IMR-90 (cell line): ENCODE data around the gene POTEG. TPM values are rescaled to one million over a fixed set of nuclear protein-coding genes. Genes with fewer than 3 reads are reported as not detected.
"Not testable (repeated sequence)": the region's sequence is repeated elsewhere in the genome, so short reads cannot be mapped to it uniquely, and the experiment has no call there.

Experiments
- ATAC-seq: fragments of 200-7000 bp; cut with Tn5 transposase; 2 replicates; pipeline ENCODE4 v1.9.1; 2020; ENCODE audit warnings: low read depth, mild to moderate bottlenecking, moderate library complexity
- BruUV-seq: library from RNA; stranded (reverse); fragments of 400-500 nt; replicated peaks from 2 replicates; lab custom pipeline; 2021; lab: Mats Ljungman, UMichigan
- CTCF ChIA-PET: fragments of 300-600 bp; formaldehyde crosslinking; extraction: SDS; loops from one replicate; lab custom pipeline; 2021; ENCODE audit warnings: antibody characterized with exemption; lab: Yijun Ruan, JAX
- POLR2A ChIA-PET: fragments of 300-600 bp; sonication (Branson Sonifier 250); formaldehyde crosslinking; loops from one replicate; lab custom pipeline; 2022; ENCODE audit warnings: antibody characterized with exemption; ENCODE audit not compliant: unreplicated experiment; lab: Charles Lee
- DNase-seq: peaks from one replicate; pipeline ENCODE4 v3.0.0; 2013
- H2AFZ ChIP-seq: replicated peaks from 2 replicates; pipeline ENCODE3; 2013; ENCODE audit warnings: low read length, mild to moderate bottlenecking; ENCODE audit not compliant: poor library complexity
- H2AK5ac ChIP-seq: 2 replicates; pipeline ENCODE4 v1.6.1; 2013; ENCODE audit warnings: low read depth, low read length, inconsistent platforms
- H2AK9ac ChIP-seq: replicated peaks from 2 replicates; pipeline ENCODE3; 2013; ENCODE audit warnings: mild to moderate bottlenecking, low read depth, low read length, moderate library complexity; ENCODE audit not compliant: poor library complexity
- H2BK120ac ChIP-seq: 2 replicates; pipeline ENCODE4 v1.6.1; 2013; ENCODE audit warnings: low read depth, low read length, inconsistent platforms
- H2BK15ac ChIP-seq: 3 replicates; pipeline ENCODE4 v1.6.1; 2013; ENCODE audit warnings: low read depth, low read length, inconsistent platforms
- H2BK20ac ChIP-seq: 2 replicates; pipeline ENCODE4 v1.6.1; 2013; ENCODE audit warnings: low read depth, mild to moderate bottlenecking, inconsistent platforms, low read length, moderate library complexity
- H2BK5ac ChIP-seq: 2 replicates; pipeline ENCODE4 v1.6.1; 2013; ENCODE audit warnings: mild to moderate bottlenecking, low read depth, low read length, inconsistent platforms; ENCODE audit not compliant: poor library complexity, severe bottlenecking
- H3K14ac ChIP-seq: replicated peaks from 2 replicates; pipeline ENCODE4 v1.6.1; 2013; ENCODE audit warnings: low read depth, low read length, inconsistent platforms
- H3K18ac ChIP-seq: 2 replicates; pipeline ENCODE4 v1.6.1; 2013; ENCODE audit warnings: low read depth, low read length, control low read depth
- H3K23ac ChIP-seq: 2 replicates; pipeline ENCODE4 v1.6.1; 2013; ENCODE audit warnings: low read depth, low read length, inconsistent platforms
- H3K27ac ChIP-seq: 2 replicates; pipeline ENCODE4 v1.5.1; 2013; ENCODE audit warnings: mild to moderate bottlenecking, control low read depth, low read length; ENCODE audit not compliant: insufficient read depth
- H3K27me3 ChIP-seq: 2 replicates; pipeline ENCODE4 v1.6.1; 2013; ENCODE audit warnings: low read length; ENCODE audit not compliant: control insufficient read depth, insufficient read depth
- H3K36me3 ChIP-seq: 2 replicates; pipeline ENCODE4 v1.6.1; 2013; ENCODE audit warnings: low read length, mixed read lengths; ENCODE audit not compliant: control insufficient read depth, insufficient read depth
- H3K4ac ChIP-seq: 2 replicates; pipeline ENCODE4 v1.6.1; 2013; ENCODE audit warnings: low read depth, low read length, inconsistent platforms
- H3K4me1 ChIP-seq: 2 replicates; pipeline ENCODE4 v1.6.1; 2013; ENCODE audit warnings: low read length, mixed read lengths; ENCODE audit not compliant: control insufficient read depth, insufficient read depth
- H3K4me2 ChIP-seq: 2 replicates; pipeline ENCODE4 v1.6.1; 2013; ENCODE audit warnings: low read depth, mild to moderate bottlenecking, control low read depth, low read length, moderate library complexity
- H3K4me3 ChIP-seq: 2 replicates; pipeline ENCODE4 v1.5.1; 2013; ENCODE audit warnings: low read depth, mild to moderate bottlenecking, control low read depth, low read length, moderate library complexity; ENCODE audit not compliant: insufficient read depth
- H3K56ac ChIP-seq: 2 replicates; pipeline ENCODE4 v1.6.1; 2013; ENCODE audit warnings: low read length, inconsistent platforms; ENCODE audit not compliant: insufficient read depth; ENCODE audit errors: extremely low read depth
- H3K79me1 ChIP-seq, 2 experiments: 2 replicates each; pipeline ENCODE4 v1.6.1; 2013; ENCODE audit warnings: low read length in 2 of 2, inconsistent platforms in 1 of 2, low read depth in 1 of 2
- H3K9ac ChIP-seq: 2 replicates; pipeline ENCODE4 v1.6.1; 2013; ENCODE audit warnings: low read depth, low read length, control low read depth
- H3K9me1 ChIP-seq: 2 replicates; pipeline ENCODE4 v1.6.1; 2013; ENCODE audit warnings: low read length, inconsistent platforms; ENCODE audit not compliant: insufficient read depth
- H3K9me3 ChIP-seq: 2 replicates; pipeline ENCODE4 v1.6.1; 2013; ENCODE audit warnings: low read length; ENCODE audit not compliant: control insufficient read depth, insufficient read depth
- H4K20me1 ChIP-seq: 2 replicates; pipeline ENCODE4 v1.6.1; 2013; ENCODE audit warnings: low read length, inconsistent platforms; ENCODE audit not compliant: insufficient read depth
- H4K5ac ChIP-seq: 2 replicates; pipeline ENCODE4 v1.6.1; 2013; ENCODE audit warnings: mild to moderate bottlenecking, low read depth, low read length, control low read depth
- H4K8ac ChIP-seq, 2 experiments: 2 replicates each; pipeline ENCODE4 v1.6.1; 2013; ENCODE audit warnings: low read depth in 2 of 2, low read length in 2 of 2, control low read depth in 1 of 2, inconsistent platforms in 1 of 2
- H4K91ac ChIP-seq: 2 replicates; pipeline ENCODE4 v1.6.1; 2013; ENCODE audit warnings: low read depth, low read length, inconsistent platforms; ENCODE audit not compliant: insufficient read depth
- WGBS, 2 experiments: methylation state at CpG; one replicate each; pipeline versions ENCODE4 v1.1.5 to v1.1.7; 2013; ENCODE audit warnings: missing lambda C conversion rate in 2 of 2; ENCODE audit not compliant: insufficient read length in 1 of 2; ENCODE audit errors: extremely low coverage in 2 of 2; 5-methylcytosine and 5-hydroxymethylcytosine counted together
- dilution Hi-C: fragments of 300-500 bp; cut with HindIII; formaldehyde crosslinking; loops from one replicate; pipeline ENCODE4 v1.14.3; 2018; ENCODE audit warnings: low sequenced_read_pairs; ENCODE audit not compliant: unreplicated experiment
- in situ Hi-C: fragments of 300-500 bp; cut with MboI; formaldehyde crosslinking; loops from 3 replicates; pipeline ENCODE4 v1.14.3; 2019; ENCODE audit warnings: low sequenced_read_pairs, inconsistent platforms, mixed read lengths
- intact Hi-C: fragments of 100-400 bp; cut with micrococcal nuclease; formaldehyde crosslinking; loops from 2 replicates; pipeline ENCODE4 v1.10.0; 2022
- polyA plus RNA-seq, 3 experiments: library from polyadenylated mRNA; depleted of rRNA; stranded (reverse); fragments of >200 nt; gene quantifications; 2 replicates each; pipeline ENCODE4 v1.2.3, GENCODE V29; 2012; ENCODE audit warnings: low replicate concordance in 1 of 3
- total RNA-seq: library from RNA; depleted of rRNA; stranded (reverse); fragments of >200 nt; gene quantifications from 2 replicates; pipeline ENCODE4 v1.2.3, GENCODE V29; 2012

POTEG gene
- total and polyA plus RNA-seq, 2 of the 4 experiments (the other 2 are of a cell fraction) = not detected

DNA sequence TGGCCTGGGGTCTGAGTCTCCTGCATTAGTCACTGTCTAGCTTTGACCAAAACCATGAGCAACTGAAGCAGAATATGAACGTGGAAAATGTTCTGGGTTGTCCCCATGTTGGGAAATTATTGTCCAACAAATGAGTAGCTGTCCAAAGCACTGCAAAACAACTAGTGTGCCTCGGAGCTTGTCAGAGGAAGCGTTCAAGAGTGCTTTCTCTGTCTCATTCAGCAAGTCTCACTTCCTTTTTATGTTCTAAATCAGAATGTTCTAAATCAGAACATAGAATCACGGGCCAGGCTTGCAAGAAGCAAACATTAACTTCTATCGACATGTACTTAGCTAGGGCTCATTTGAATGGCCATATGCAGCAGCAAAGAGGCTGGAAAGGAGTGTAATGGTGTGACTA, 5.1 kb upstream of the POTEG start:
- H2AFZ ChIP-seq, H3K27ac ChIP-seq, H3K9me3 ChIP-seq, DNase-seq, H3K9me1 ChIP-seq, H4K5ac ChIP-seq, POLR2A ChIA-PET, H3K56ac ChIP-seq, H3K79me1 ChIP-seq, H4K20me1 ChIP-seq, in situ Hi-C loops, H4K8ac ChIP-seq, H3K4me3 ChIP-seq, H3K27me3 ChIP-seq, H3K18ac ChIP-seq, H2AK9ac ChIP-seq, H2BK5ac ChIP-seq, H3K14ac ChIP-seq, H2AK5ac ChIP-seq, BruUV-seq, H2BK20ac ChIP-seq, ATAC-seq, H3K9ac ChIP-seq, H2BK15ac ChIP-seq, H2BK120ac ChIP-seq, H3K4me2 ChIP-seq, H3K23ac ChIP-seq, CTCF ChIA-PET, H3K4ac ChIP-seq, H4K91ac ChIP-seq, intact Hi-C loops, H3K36me3 ChIP-seq, H3K4me1 ChIP-seq, dilution Hi-C loops: not testable (repeated sequence)
- no CpG with 5 or more reads among the region's 5 CpGs for WGBS, 2 experiments

DNA sequence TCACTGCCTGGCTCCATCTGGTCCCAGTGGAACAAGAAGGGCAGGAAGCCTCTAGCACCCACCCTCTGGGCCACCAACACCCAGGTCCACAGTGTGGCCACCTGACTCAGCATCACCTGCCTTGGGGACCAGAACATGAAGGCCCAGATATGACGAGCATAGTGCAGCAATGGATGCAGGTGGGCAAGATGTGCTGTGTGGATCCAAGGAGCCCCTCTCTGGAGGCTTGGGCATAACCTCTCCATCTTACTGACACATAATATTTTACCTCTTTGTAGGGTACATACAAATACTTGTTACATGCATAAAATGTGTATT, 2.9 kb upstream of the POTEG start:
- H3K9ac ChIP-seq, H3K9me1 ChIP-seq, H2BK5ac ChIP-seq, H3K4me3 ChIP-seq, DNase-seq, H2BK120ac ChIP-seq, ATAC-seq, H2AK9ac ChIP-seq, in situ Hi-C loops, H3K36me3 ChIP-seq, H4K8ac ChIP-seq, H3K27ac ChIP-seq, H2BK20ac ChIP-seq, H2AK5ac ChIP-seq, H3K4me2 ChIP-seq, CTCF ChIA-PET, H3K4me1 ChIP-seq, H3K14ac ChIP-seq, BruUV-seq, H4K5ac ChIP-seq, H3K27me3 ChIP-seq, H3K18ac ChIP-seq, H3K56ac ChIP-seq, H3K9me3 ChIP-seq, H2BK15ac ChIP-seq, H4K91ac ChIP-seq, H4K20me1 ChIP-seq, H3K4ac ChIP-seq, H3K23ac ChIP-seq, H2AFZ ChIP-seq, dilution Hi-C loops, H3K79me1 ChIP-seq, POLR2A ChIA-PET, intact Hi-C loops: not testable (repeated sequence)
- no CpG with 5 or more reads among the region's 1 CpG for WGBS, 2 experiments
